SK-MEL-5 (cell line): ENCODE results near the gene GRIK5. TPM values are rescaled to one million over a fixed set of nuclear protein-coding genes. Genes with fewer than 3 reads are reported as not detected.

Source experiments
- DNase-seq: peaks from one replicate; pipeline ENCODE4 v3.0.0-alpha.2; 2016; ENCODE audit warnings: low read depth, low spot score
- in situ Hi-C: cut with HindIII; loops from 2 replicates; pipeline ENCODE4 v1.10.0; 2016; ENCODE audit warnings: low sequenced_read_pairs, high pct_unique_total_duplicates, low pct_unique_long_range_greater_than_20kb
- total RNA-seq: library from RNA; depleted of rRNA; stranded (reverse); fragments of >200 nt; shearing (Covaris generic); gene quantifications from 2 replicates; pipeline ENCODE4 v1.2.3, GENCODE V29; 2014

GRIK5 gene
- total RNA-seq, 1 experiment from 2014 or later, result not detected

DNA sequence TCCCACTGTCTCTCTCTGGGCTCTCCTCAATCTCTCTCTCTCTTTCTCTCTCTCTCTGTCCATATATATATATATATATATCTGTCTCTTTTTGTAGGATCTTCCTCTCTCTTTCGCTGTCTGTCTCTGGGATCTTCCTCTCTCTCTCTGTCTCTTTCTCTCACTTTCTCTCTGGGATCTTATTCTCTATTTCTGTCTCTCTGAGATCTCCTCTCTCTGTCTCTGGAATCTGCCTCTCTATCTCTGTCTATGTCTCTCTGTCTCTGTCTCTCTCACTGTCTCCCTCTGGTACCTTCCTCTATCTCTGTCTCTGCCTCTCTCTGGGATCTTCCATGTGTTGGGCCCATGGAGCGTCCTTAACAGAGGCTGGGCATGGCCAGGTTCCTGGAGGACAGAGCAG is 79.4 kb downstream of the GRIK5 start:
- in situ Hi-C loops, result no loop called here
- no peak for DNase-seq

DNA sequence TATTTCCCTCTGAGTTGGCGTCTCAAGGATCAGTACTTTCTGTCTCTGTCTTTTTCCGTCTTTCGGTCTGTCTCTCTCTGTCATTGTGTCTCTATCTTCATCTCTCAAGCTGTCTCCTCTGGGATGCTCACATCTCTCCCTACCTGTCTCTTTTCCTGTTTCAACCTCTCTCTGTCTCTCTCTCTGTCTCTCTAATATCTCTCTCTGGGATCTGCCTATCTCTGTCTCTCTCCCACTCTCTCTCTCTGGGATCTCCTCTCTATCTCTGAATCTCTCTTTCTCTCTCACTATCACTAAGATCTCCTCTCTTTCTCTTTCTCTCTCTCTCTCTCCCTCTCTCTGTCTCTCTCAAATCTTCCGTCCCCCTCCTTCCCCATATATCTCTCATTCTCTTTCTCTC is 80.0 kb downstream of the GRIK5 start:
- in situ Hi-C loops, result no loop called here
- DNase-seq, result no peak

DNA sequence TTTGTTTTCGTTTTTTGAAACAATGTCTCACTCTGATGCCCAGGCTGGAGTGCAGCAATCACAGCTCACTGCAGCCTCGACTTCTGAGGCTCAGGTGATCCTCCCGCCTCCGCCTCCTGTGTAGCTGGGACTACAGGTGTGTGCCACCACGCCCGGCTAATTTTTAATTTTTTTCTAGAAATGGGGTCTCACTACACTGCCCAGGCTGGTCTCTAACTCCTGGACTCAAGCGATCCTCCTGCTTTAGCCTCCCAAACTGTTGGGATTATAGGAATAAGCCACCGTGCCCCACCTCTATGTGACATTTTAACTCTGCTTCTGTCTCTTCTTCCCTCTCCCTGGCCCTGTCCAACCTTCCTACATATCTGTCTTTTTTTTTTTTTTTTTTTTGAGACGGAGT is 81.1 kb downstream of the GRIK5 start:
- in situ Hi-C loops, result no loop called here
- no peak for DNase-seq

DNA sequence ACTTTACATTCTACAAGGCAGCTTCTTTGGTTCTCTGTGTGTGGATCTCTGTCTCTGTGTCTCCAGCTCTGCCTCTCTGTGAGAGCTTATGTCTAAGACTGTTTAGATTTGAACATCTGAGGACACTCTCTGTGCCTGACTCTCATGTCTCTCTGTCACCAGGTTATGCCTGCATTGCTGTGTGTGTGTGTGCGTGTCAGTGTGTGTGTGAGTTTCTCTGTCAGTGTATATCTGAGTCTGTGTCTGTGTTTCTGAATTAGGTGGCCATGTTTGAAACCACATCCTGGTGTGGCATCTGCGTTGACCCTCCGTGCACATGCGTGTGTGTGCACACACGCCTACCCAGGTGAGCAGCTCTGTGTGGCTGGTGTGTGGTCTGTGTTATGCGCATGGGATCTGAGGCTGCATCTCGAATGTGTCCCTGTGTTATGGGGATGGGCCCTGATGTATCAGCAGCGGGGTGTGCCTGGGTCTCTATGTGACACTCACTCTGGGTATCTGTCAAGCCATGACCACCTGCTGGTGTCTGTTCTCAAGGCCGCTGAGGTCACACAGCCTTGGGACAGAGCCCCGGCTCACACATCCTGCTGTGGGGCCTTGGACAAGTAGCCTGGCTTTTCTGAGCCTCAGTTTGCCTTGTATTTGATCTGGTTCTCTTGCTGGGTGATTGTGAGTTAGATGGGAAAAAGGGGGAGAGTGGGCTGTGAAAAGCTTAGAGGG is 82.7 kb downstream of the GRIK5 start:
- in situ Hi-C loops, result no loop called here

DNA sequence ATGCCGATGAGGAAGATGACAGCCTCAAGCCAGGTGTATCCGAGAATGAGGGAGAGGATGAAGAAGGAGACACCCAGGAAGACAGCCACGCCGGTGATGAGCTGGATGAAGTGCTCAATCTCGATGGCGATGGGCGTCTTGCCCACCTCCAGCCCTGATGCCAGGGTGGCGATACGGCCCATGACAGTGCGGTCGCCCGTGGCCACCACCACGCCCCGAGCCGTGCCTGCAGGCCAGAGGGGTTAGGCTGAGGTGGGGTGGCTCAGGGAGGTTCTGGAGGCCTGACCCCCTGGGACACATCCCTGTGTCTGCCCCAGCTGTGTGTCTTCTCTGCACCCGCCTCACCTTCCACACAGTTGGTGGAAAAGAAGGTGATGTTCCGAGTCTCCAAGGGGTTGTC is 85.0 kb downstream of the GRIK5 start:
- in situ Hi-C loops, result no loop called here
- no peak for DNase-seq

More for the DNA sequence above, 82.7 kb downstream of the GRIK5 start:
- DNase-seq, result no peak

DNA sequence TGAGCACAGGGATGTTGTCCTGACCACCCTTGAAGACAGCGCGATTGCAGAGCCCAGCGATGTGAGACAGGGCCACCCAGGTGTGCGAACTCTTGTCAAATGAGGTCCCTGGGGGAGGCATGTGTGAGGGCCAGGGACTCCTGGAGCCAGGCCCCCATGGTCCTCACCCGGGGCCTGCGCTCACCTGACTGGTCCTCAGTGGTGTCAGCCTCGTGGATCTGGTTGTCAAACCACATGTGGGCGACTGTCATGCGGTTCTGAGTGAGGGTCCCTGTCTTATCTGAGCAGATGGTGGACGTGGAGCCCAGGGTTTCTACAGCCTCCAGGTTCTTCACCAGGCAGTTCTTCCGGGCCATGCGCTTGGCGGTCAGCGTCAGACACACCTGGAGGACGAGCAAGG is 88.3 kb downstream of the GRIK5 start:
- in situ Hi-C loops, result no loop called here
- DNase-seq, result no peak

DNA sequence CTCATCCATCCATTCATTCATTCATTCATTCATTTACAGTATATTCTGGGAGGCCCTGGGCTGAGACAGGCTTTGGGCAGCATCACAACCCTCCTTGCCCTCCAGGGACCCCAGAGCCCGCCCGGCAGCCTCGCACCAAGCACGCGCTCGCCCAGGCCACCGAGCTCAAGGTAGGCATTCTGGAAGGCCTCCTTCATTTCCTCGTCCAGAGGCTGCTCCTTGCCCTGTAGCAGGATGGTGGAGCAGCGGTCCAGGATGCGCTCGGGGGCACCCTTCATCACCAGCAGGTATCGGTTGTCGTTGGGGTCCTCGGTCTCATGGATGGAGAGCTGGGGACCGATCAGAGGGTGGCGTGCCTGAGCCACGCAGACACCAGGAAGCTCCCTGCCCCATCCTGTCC is 91.5 kb downstream of the GRIK5 start:
- in situ Hi-C loops, result no loop called here
- no peak for DNase-seq

DNA sequence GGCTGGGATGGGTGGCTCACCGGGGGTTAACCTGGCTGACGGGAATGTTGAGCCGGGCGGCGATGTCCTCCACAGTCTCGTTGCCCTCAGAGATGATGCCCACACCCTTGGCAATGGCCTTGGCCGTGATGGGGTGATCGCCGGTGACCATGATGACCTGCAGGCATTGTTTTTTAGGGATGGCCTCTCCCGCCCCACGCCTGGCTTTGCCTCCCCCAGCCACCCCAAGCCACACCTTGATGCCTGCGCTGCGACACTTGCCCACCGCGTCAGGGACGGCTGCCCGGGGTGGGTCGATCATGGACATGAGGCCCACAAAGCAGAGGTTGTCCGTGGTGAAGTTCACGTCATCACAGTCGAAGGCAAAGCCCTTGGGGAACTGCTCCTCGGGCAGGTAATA is 92.1 kb downstream of the GRIK5 start:
- DNase-seq, result no peak
- in situ Hi-C loops, result no loop called here

DNA sequence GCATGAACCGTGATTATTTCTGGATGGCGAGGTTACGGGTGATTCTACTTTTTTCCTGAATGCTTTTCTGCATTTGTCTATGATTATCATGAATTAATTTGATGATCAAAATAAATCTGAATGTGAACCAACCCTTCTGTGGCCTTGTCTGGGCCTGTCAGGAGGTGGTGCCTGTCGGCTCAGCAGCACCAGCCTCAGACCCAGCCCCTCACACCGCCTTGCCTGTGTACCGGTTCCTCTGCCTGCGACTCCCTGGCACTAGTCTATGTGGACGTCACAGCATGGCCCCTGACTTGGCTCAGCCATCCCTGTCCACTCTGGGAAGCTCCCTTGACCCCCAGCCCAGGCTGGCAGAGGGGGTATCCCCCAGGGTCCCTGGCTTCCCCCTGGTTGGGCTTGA is 95.4 kb downstream of the GRIK5 start:
- DNase-seq, result no peak
- in situ Hi-C loops, result no loop called here

DNA sequence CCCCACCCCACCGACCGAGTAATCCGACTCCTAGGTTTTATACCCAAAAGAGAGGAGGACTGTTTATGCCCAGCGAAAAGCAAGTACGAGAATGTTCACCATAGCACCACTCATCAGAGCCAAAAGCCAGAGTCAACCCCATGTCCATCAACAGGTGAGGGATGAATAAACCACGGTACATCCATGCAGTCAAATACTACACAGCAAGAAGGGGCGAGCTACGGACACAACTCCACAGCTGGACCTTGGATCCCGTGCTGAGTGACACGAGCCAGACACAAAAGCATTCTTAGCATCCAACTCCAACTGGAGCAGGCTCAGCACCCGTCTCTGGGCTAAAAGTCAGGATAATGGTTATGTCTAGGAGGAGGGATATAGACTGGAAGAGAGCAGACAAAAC is 98.6 kb downstream of the GRIK5 start:
- no peak for DNase-seq
- in situ Hi-C loops, result no loop called here

DNA sequence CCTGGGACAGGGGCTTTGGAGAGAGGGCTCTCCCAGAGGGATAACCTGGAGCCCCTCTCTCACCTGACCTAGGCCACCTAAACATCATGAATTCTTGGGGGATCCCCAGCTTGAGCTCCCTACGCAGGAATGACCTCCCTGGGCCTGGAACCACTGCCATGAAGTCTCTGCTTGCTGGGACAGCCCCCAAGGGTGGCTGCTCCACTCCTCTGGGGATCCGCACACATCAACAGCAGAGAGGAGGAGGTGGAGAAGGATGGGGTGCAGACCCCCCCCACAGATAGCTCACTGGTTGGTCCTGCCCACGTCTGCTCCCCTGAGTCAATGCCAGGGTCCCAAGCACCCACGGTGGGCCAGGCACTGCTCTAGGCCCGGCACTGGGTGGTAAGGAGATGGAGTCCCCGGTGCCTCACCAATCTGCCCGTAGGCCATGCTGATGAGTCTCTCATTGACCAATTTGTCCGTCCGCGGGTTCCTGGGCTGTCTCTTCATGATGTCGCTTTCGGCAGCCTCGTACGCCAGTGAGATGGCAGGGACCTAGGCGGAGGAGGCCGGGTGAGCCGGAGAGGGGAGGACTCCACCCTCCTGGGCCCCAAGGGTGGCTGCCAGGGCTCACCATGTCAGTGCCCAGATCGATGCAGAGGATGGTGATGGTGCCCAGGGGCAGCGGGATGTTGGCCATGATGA is 100.1 kb downstream of the GRIK5 start:
- DNase-seq, result no peak
- in situ Hi-C loops, result no loop called here

DNA sequence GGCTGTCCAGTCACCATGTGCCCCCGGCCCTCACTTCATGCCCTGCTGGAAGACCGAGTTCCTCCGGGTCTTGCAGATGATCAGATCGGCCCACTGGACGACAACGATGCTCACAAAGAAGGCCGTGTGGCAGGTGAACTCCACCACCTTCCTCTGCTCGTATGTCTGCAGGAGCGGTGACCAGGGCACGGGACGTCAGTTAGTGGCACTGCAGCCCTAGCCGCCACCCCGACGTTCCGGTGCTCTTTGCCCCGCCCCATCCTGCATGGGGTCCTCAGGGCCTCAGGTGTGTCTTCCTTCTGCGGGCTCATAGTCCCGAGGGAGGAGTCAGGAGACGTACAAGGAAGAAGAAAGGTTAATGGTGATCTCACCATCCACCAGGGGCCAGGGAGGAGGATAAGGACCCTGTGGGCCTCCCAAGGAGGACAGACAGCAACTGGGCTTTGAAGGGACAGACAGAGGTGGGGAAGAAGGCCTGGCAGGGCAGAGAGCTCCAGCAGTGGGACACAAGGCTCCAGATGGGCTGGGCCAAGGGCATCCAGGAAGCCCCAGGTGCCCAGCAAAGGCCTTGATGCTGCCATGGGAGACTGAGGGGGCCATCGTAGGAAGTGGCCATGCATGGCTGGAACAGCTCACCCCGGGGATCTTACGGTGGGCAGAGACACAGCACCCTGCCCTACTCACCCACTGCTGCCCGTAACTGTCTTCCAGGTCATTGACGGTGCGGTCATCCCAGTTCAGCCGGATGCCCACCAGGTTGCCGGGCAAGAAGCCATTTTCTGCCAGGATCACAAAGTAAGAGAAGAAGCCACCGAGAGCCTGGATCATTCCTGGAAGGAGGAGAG is 101.0 kb downstream of the GRIK5 start:
- no peak for DNase-seq
- in situ Hi-C loops, result no loop called here

DNA sequence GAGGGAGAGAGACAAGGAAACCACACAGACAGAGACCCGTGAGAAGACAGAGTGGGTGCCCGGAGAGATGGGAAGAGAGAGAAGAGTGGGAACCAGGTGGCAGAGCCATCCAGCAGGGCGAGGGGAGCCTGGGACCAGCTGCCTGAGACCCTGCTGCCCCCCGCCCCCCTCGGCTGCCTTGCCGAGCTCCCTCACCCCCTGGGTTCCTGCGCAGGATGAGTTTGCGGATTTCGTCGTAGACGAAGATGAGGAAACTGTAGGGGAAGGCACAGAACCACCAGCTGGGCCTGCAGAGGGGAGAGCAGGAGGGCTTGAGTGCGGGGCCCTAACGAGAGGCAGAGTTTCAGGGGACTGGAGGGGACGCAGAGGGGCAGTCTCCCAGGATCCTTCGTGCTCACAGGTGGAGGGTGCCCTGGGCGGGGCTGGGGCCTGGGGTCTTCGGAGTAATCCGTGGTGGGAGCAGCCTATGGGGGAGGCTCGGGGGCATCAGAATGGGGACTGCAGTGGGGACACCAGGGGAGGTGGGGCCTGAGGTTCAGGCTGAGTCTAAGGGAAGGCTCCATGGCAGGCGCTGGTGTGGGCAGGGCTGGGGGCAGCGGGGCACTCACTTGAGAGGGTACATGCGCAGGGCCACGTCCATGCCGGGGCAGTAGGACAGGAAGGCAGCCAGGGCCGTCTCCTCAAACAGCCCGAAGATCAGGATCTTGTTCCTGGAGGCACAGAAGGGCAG is 102.8 kb downstream of the GRIK5 start:
- in situ Hi-C loops, result no loop called here
- DNase-seq, result no peak

DNA sequence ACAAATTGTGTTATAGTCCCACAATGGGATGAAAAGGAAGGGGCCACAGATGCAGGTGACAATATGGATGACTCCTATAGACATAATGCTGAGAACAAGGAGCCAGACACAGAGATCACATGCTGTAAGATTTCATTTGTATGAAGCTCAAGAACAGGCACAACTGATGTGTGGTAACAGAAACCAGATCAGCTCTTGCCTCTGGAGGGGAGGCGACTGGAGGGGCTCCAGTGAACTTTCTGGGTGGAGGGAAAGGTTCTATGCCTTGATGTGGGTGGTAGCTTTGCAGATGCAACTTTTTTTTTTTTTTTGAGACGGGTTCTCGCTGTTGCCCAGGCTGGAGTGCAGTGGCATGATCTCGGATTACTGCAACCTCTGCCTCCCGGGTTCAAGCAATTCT is 104.9 kb downstream of the GRIK5 start:
- no peak for DNase-seq
- in situ Hi-C loops, result no loop called here

DNA sequence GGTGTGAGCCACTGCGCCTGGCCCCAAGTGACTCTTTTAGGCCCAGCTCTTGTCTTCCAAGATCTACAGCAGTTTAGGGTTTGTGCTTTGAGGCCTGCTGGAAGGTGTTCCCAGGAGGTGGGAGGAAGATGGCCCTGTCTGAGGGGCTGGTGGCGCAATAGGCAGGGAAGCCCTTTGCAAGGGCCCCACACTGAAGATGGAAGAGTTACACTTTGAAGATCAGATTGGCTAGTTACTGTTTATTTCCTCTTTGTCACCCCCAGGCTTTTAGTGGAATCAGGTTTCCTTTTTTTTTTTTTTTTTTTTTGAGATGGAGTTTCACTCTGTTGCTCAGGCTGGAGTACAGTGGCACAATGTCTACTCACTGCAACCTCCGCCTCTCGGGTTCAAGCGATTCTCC is 109.0 kb downstream of the GRIK5 start:
- DNase-seq, result no peak
- in situ Hi-C loops, result no loop called here

DNA sequence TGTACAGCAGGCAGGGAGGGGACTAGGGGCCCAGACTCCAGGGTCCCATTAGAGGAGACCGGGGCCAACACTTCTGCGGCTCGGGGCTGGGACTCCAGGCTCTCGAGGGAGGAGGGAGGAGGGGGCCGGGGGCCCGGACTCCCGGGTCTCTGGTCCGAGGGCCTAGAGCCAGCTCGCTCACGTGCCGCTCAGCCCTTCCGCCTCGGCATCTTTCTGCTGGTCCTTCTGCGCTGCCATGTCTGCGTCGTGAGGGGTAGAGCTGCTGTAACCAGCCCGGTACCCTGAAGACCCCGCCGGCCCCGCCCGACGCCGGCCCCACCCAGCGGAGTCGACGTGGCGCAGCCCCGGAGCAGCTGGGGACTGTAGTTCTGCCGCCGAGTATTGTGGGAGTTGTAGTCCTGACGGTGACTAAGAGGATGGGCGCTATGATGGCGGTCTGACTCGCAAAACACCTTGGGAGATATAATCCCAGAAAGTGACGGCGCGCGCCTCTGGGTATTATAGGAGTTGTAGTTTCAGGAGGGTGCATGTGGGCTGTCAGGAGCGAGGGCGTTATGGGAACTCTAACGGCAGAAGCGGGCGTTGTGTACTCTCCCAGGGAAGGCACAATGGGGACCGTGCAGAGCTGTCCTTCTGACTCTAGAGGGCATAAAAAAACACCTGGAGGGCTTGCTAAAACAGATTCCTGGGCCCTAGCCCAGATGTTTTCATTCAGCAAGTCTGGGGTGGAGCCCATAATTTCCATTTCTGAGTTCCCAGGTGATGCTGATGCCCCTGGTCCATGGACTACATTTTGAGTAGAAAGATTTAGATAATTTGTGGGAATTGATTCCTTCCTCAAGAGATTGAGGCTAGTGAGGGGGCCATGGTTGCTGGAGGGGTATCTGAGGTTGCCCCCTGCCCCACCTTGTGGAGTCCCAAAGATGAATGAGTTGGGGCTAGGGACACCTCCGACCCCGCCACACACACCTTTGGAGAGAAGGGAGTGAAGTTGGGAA is 110.7 kb downstream of the GRIK5 start, which contains the start of gene RABAC1:
TSS of gene RABAC1 (minus strand) at position 266 of the 998 bp plus-strand sequence. CDS start at position 237, 29 bp downstream.
- DNase-seq, result peak; percentile 92
- in situ Hi-C loops, result no loop called here
